ENCODE data around the gene MRPL53. TPM values are rescaled to one million over a fixed set of nuclear protein-coding genes. Genes with fewer than 3 reads are reported as not detected.

Gene MRPL53
- total RNA-seq = 15.0 TPM

GRCh38 chr2:74472086-74472944, at the start of gene MRPL53:
Gene MRPL53 (minus strand): TSS chr2:74472680. CDS start chr2:74472660, 20 bp downstream.

DNA sequence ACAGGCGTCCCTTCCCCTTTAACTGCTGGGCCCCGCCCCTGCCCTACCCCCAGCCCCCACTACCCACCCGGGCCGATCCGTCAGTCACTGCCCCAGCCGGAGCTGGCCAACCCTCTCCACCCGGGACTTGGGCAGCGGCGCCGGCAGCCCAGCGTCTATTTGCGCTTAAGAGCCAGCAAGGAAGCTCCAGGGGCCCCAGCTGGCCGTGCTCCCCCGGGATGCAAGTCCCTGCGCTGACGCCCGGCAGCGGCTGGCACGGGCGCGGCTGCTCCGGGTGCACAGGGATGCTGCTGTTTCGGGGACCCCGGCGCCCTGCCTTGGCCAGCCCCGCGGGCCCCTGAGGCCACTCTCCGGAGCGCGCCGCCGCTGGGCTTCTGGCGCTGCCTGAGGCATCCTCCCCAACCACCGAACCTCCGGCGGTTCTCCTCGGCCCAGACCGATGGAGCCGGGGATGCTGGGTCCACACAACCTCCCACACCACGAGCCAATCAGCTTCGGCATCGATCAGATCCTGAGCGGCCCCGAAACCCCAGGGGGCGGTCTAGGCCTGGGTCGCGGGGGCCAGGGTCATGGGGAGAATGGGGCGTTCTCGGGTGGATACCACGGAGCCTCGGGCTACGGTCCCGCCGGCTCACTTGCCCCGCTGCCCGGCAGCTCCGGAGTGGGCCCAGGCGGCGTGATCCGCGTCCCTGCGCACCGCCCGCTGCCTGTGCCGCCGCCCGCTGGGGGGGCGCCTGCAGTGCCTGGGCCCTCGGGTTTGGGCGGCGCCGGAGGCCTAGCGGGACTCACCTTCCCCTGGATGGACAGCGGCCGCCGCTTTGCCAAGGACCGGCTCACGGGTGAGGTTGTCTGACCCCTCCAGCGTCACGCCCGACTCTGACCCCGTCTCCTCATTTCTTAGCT, 42.1 kb upstream of the MRPL53 start, which contains the start of gene TLX2:
TSS of gene TLX2 (plus strand) at position 83 of the 903 bp plus-strand sequence. CDS start at position 440, 357 bp downstream.

DNA sequence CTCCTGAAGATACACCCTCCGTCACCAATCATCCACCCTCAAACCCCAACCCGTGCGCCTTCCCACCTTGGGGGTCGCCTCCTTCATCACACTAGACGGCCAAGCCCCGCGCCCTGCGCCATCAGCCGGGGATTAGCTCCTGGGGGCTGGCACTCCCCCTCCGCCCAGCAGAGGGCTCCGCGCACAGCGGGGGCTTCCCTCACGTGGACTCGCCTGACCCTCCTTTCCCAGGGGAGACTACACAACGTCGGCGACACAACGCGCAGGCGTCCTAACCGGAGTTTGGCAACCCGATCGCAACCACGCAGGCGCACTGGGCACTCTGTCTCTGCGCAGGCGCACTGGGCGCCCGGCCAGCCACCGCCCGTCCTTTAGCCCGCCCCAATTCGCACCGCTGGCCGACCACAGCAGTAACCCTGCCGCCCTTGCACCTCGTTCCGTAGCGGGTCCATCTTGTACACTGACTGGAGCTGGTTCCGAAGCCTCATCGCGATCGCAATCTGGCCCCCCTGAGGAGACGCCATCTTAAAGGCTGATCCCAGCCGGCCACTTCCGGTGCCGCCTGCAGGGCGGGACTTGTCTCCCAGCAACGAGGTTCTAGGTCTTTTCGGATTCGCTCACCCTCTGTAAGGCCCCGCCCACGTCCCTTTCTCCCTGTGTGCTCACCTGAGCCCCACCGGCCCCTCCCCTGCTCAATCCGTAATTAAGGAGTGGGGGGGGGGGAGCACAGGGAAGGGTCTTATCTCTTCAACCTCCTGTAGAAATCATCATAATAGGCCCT, 34.9 kb upstream of the MRPL53 start, which contains the start of gene PCGF1:
TSS of gene PCGF1 (minus strand) at position 551 of the 781 bp plus-strand sequence. CDS start at position 524, 27 bp downstream.

DNA sequence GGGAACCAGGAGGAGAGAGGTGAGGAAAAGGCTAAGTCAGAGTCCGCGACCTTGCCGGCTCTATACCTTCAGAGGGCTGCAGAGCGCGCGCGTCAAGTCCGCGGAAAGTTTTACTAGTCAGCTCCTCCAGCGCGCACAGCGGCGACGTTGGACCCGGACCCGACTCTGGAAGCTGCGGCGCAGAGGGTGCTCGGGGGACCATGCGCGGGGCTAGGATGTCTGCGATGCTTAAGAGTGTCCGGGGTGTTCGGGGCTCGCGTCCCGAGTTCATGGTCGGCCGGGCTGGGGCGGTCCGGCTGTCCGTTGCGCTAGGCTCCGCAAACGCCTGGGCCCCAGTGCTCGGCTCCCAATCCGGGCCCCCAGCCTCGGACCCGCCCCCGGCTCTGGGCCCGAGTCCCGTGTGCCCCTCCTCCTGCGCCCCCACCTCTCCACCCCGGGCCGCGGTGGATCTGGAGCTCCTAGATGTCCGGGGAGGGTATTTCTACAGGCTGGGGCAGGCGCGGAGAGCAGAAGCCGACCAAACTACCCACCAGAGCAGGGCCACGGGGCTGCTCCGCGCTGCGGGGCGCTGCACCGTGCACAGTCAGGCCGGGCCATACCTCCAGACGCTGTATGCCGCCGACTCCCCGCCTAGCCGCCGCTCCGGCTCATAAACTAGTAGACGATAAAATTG, 26.9 kb upstream of the MRPL53 start, which contains the start of gene LBX2:
TSS of gene LBX2 (minus strand) at position 337 of the 673 bp plus-strand sequence. CDS start at position 271, 66 bp downstream.

GRCh38 chr2:74482801-74483674, 10.6 kb upstream of the MRPL53 start, which contains the start of the genes CCDC142 and TTC31:
Gene CCDC142 (minus strand): TSS chr2:74482998. CDS start chr2:74482837, 161 bp downstream.
Gene TTC31 (plus strand): TSS chr2:74483081. CDS start chr2:74483096, 15 bp downstream.

DNA sequence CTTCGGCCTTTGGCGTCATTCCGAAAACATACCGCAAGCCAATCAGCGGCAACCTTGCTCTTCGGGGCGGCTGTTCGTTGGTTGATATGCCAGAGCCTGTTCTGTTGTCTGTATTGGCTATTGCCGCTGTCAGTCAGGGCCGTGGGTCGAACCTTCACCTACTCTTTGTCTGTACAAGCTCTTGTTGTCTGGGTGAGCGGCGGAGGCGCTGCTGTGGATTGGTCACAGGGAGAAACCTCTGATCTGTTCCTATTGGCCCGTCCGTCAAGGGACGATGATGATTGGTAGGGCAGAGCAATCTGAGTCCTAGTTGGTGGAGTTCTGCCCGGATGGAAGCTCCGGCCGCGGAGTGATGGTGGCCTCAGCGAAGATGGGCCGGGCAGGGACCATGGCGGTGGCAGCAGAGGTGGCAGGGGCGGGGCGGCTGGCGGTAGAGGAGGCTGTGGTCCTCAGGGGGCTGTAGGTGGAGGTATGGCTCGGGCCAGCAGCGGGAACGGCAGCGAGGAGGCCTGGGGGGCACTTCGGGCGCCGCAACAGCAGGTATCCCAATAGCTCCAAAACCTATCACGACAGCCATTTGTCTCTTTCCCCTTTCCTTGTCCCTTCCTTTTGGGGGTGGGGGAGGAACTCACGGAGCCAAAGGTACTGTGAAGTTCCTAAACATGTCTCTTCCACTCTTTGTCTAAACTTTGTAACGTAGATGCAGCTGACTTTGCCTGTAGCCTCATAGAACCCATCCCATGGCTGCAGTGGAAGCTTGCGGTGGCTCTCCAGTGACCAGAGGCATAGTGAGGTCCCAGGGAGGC, 14.1 kb downstream of the MRPL53 start, which contains the start of gene WBP1:
TSS of gene WBP1 (plus strand) at position 307 of the 806 bp plus-strand sequence. CDS start at position 472, 165 bp downstream.

DNA sequence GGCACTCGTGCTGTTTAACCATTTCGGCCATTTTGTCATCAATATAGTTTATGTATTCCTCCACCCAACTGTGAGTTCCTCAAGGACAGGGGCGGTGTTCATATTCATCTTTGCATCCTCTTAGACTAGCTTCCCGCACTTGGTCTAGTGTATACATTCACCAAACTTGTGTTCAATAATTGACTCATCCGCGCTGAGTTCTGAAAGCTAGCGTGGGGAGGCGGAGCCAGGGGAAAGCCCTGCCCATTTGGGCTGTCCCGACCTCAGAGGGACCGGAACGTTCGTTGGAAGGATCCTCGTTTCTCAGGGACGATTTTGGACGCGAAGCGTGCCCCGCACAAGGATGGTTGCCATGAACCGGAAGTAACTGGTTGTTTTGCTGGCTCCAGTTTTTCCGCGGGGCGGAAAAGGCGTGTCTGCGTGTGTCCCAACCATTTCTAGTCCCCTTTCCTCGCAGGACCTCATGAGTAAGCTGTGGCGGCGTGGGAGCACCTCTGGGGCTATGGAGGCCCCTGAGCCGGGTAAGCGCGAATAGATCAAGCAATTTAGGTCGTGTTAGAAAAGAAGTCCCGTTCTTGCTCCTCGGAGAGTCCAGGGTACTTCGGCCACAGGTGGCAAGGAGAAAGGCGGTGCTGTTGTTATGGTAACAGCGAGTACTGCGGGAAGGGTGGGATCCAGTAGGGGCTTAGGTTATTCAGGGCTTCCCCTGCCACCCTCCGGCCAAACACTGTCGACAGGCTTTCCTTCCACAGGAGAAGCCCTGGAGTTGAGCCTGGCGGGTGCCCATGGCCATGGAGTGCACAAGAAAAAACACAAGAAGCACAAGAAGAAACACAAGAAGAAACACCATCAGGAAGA, 17.6 kb downstream of the MRPL53 start, which contains the start of gene INO80B:
TSS of gene INO80B (plus strand) at position 434 of the 858 bp plus-strand sequence. CDS start at position 464, 30 bp downstream.

DNA sequence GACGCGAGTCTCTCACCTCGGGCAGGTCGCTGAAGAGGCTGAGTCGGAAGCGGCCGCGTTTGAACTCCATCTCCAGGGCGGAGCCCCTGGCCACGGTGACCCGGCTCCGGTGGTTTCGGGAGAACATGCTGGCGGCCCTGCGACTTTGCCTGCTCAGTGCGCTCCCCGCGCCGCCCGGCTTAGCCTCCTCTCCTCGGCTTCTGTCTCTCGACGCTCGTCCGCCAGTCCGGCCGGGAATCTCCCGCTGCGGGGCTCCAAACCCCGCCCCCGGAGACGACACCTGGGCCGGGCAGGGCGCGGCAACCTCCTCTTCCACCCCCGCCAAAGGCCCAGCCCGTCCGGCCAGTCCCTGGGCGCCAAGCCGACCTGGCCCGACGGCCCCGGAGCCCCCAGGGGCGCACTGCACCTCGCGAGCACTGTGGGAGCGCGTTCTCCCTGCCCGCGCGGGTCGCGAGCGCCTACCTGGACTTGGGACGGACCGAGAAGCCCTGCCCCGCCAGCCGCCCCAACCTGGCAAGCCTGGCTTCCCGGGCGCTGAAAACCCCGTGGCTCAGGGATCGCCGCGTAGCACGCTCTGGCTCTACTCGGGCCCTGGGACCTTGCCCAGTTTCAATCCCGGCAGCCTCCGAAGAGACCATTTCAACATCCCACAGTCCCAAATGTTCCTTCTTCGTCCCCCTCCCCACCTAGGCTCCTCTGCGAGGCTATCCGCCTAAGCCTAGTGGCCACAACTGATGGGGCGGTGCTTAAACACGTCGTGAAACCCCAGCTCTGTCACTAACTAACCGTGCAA, 30.6 kb downstream of the MRPL53 start, which contains the start of gene RTKN:
TSS of gene RTKN (minus strand) at position 248 of the 793 bp plus-strand sequence. CDS start at position 127, 121 bp downstream.

Other genes starting within 250 kb of the MRPL53 start
- gene SLC4A5, start 129.3 kb downstream of the MRPL53 start, total RNA-seq = 3.2 TPM
- gene DCTN1, start 92.4 kb downstream of the MRPL53 start, total RNA-seq = 159 TPM
- gene C2orf81, start 51.1 kb downstream of the MRPL53 start, total RNA-seq = 0.92 TPM
- gene WDR54, start 51.0 kb downstream of the MRPL53 start, total RNA-seq = 34.4 TPM
- 11.1 TPM for gene RTKN, start 30.7 kb downstream of the MRPL53 start, total RNA-seq
- gene INO80B, start 17.6 kb downstream of the MRPL53 start, total RNA-seq = 10.1 TPM
- 26.5 TPM for gene WBP1, start 14.2 kb downstream of the MRPL53 start, total RNA-seq
- gene MOGS, start 7.3 kb downstream of the MRPL53 start, total RNA-seq = 23.1 TPM
- gene CCDC142, start 10.3 kb upstream of the MRPL53 start, total RNA-seq = 31.1 TPM
- 11.8 TPM for gene TTC31, start 10.4 kb upstream of the MRPL53 start, total RNA-seq
- not detected for gene LBX2, start 26.9 kb upstream of the MRPL53 start, total RNA-seq
- 9.5 TPM for gene PCGF1, start 35.0 kb upstream of the MRPL53 start, total RNA-seq
- gene TLX2, start 41.8 kb upstream of the MRPL53 start, total RNA-seq = not detected
- gene DQX1, start 53.6 kb upstream of the MRPL53 start, total RNA-seq = not detected
- gene AUP1, start 57.0 kb upstream of the MRPL53 start, total RNA-seq = 48.2 TPM
- gene HTRA2, start 57.3 kb upstream of the MRPL53 start, total RNA-seq = 46.1 TPM
- 6.7 TPM for gene LOXL3, start 81.3 kb upstream of the MRPL53 start, total RNA-seq
- gene DOK1, start 82.0 kb upstream of the MRPL53 start, total RNA-seq = 5.3 TPM
- 2.3 TPM for gene M1AP, start 175.7 kb upstream of the MRPL53 start, total RNA-seq
- gene SEMA4F, start 181.6 kb upstream of the MRPL53 start, total RNA-seq = 21.0 TPM

All from diencephalon (tissue), 1 donor.